HepG2 (cell line): ENCODE measurements around the gene SLC6A6. TPM values are rescaled to one million over a fixed set of nuclear protein-coding genes. Genes with fewer than 3 reads are reported as not detected.

Experiments
- ARHGAP35 ChIP-seq: sonication (generic); formaldehyde crosslinking; IDR thresholded peaks from 2 replicates; pipeline ENCODE4 v1.9.0; 2022; ENCODE audit warnings: mild to moderate bottlenecking, inconsistent platforms, moderate library complexity, missing genetic modification reagents, borderline replicate concordance
- ATF6 ChIP-seq: sonication (generic); formaldehyde crosslinking; conservative IDR thresholded peaks from 2 replicates; pipeline ENCODE4 v1.4.0; 2020; ENCODE audit warnings: missing genetic modification reagents
- CBX2 ChIP-seq, 2 experiments: fragments of 200-600 bp in 1 of 2; sonication (generic); formaldehyde crosslinking in 1 of 2; IDR thresholded peaks; 2 replicates each; pipeline versions ENCODE4 v1.7.0 to v1.8.1; 2018 to 2022; ENCODE audit warnings: low read depth in 2 of 2, low read length in 1 of 2, mild to moderate bottlenecking in 1 of 2, missing genetic modification reagents in 1 of 2
- CBX5 ChIP-seq: sonication (generic); formaldehyde crosslinking; IDR thresholded peaks from 2 replicates; pipeline ENCODE4 v1.4.0; 2020; ENCODE audit warnings: missing genetic modification reagents, borderline replicate concordance
- CREB1 ChIP-seq, 2 experiments: fragments of 450-650 bp in 1 of 2; IDR thresholded peaks; 2 replicates each; pipeline ENCODE4 v1.6.1; 2016 to 2017; ENCODE audit warnings: control low read depth in 1 of 2, mild to moderate bottlenecking in 1 of 2, missing compliant biosample characterization in 1 of 2, missing genetic modification characterization in 1 of 2
- ETV6 ChIP-seq: sonication (generic); formaldehyde crosslinking; conservative IDR thresholded peaks from 2 replicates; pipeline ENCODE4 v1.4.0; 2020; ENCODE audit warnings: missing genetic modification reagents
- GZF1 ChIP-seq: sonication (generic); formaldehyde crosslinking; IDR thresholded peaks from 2 replicates; pipeline ENCODE4 v1.5.1; 2020; ENCODE audit warnings: mild to moderate bottlenecking, missing genetic modification reagents
- MIXL1 ChIP-seq: IDR thresholded peaks from 2 replicates; pipeline ENCODE4 v1.6.1; 2016
- MTF1 ChIP-seq: sonication (generic); formaldehyde crosslinking; IDR thresholded peaks from 2 replicates; pipeline ENCODE4 v1.5.0; 2020; ENCODE audit warnings: missing genetic modification reagents
- MXD3 ChIP-seq: IDR thresholded peaks from 2 replicates; pipeline ENCODE4 v1.6.1; 2016; ENCODE audit warnings: mild to moderate bottlenecking, missing biosample characterization, missing genetic modification reagents
- SMAD9 ChIP-seq: sonication (generic); formaldehyde crosslinking; IDR thresholded peaks from 2 replicates; pipeline ENCODE4 v1.5.1; 2020; ENCODE audit warnings: mild to moderate bottlenecking, missing genetic modification reagents
- SRSF9 ChIP-seq: fragments of 200-400 bp; formaldehyde crosslinking; IDR thresholded peaks from 2 replicates; pipeline ENCODE4 v1.6.1; 2018; ENCODE audit warnings: borderline replicate concordance, mild to moderate bottlenecking, low read depth, low read length; ENCODE audit not compliant: insufficient read depth, poor library complexity, severe bottlenecking
- TFE3 ChIP-seq: IDR thresholded peaks from 2 replicates; pipeline ENCODE4 v1.6.1; 2016
- WIZ ChIP-seq: sonication (generic); formaldehyde crosslinking; IDR thresholded peaks from 2 replicates; pipeline ENCODE4 v1.5.1; 2020; ENCODE audit warnings: mild to moderate bottlenecking, missing genetic modification reagents
- ZFX ChIP-seq: sonication (generic); formaldehyde crosslinking; IDR thresholded peaks from 2 replicates; pipeline ENCODE4 v1.4.0; 2020; ENCODE audit warnings: mild to moderate bottlenecking, low read depth, missing genetic modification reagents, moderate library complexity
- ZHX1 ChIP-seq: sonication (generic); formaldehyde crosslinking; IDR thresholded peaks from 2 replicates; pipeline ENCODE4 v1.8.1; 2022; ENCODE audit warnings: low read depth, mild to moderate bottlenecking, missing genetic modification reagents
- ZIK1 ChIP-seq: sonication (generic); formaldehyde crosslinking; IDR thresholded peaks from 2 replicates; pipeline ENCODE4 v1.5.0; 2020; ENCODE audit warnings: mild to moderate bottlenecking, low read depth, missing genetic modification reagents, borderline replicate concordance
- ZNF10 ChIP-seq: sonication (generic); formaldehyde crosslinking; IDR thresholded peaks from 2 replicates; pipeline ENCODE4 v1.4.0; 2020; ENCODE audit warnings: mild to moderate bottlenecking, low read depth, missing genetic modification reagents, borderline replicate concordance
- ZNF326 ChIP-seq: sonication (generic); formaldehyde crosslinking; IDR thresholded peaks from 2 replicates; pipeline ENCODE4 v1.4.0; 2020; ENCODE audit warnings: missing genetic modification reagents, borderline replicate concordance
- ZNF543 ChIP-seq: sonication (generic); formaldehyde crosslinking; IDR thresholded peaks from 2 replicates; pipeline ENCODE4 v1.4.0; 2020; ENCODE audit warnings: mild to moderate bottlenecking, missing genetic modification reagents
- polyA plus RNA-seq, 8 experiments: library from polyadenylated mRNA; depleted of rRNA in 3 of 8; stranded (reverse) in 7 of 8; unstranded in 1 of 8; fragments of >200 nt; fragmentation: Illumina TruSeq in 4 of 8; extraction: Trizol in 4 of 8; gene quantifications; 2 replicates each; pipeline versions ENCODE4 v1.2.1 to v1.2.3, GENCODE V29; 2011 to 2016; ENCODE audit warnings: low read depth in 4 of 8, missing spikeins in 1 of 8, mixed read lengths in 1 of 8; ENCODE audit not compliant: insufficient read depth in 1 of 8
- total RNA-seq, 5 experiments: library from RNA; depleted of rRNA; stranded (reverse); fragments of >200 nt; fragmentation: Illumina TruSeq; extraction: Trizol; gene quantifications; 2 replicates each; pipeline ENCODE4 v1.2.3, GENCODE V29; 2016; ENCODE audit warnings: low read depth in 1 of 5
- TF ChIP-seq, protein P1 (sequence below): IDR thresholded peaks from 2 replicates; pipeline ENCODE4 v1.6.1; 2016; ENCODE audit warnings: mild to moderate bottlenecking

The SLC6A6 gene
- total and polyA plus RNA-seq, 2 of the 13 experiments (the other 11 are each of a cell fraction or from before 2014, with no cell fraction given): 14.1 to 20.7 TPM

DNA sequence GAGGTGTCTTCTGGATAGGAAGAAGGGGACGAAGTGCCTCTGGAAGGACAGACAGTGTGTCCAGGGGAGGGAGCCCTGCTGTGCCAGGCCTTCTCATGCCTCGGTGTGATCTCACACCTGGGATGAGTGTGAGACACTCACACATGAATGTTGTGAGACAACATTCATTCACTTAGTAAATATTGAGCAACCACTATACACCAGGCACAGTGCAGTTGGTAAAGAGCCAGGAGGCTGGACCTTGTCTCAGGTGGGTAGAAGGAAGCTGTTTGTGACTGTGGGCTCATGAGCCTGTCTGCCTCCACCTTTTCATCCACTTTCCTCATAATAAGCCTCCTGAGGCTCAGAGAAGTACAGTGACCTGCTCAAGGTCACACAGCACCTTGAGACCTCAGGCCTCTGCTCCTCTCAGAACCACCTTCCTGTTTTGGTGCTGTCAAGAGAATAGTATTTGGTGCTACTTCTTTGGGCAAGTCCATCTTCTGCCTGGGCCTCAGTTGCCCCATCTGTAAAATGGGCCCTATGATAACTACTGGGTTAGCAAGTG lies 20.9 kb downstream of the SLC6A6 start (continued):
- TF ChIP-seq CBX5 (CRISPR knock-in tag) (peak; percentile 54; the same call in 1 of the 2 replicates), ETV6 (CRISPR knock-in tag) (no peak), ZNF10 (CRISPR knock-in tag) (no peak), GZF1 (no peak), ATF6 (CRISPR knock-in tag) (no peak), ZNF326 (no peak), ZIK1 (CRISPR knock-in tag) (no peak), MTF1 (CRISPR knock-in tag) (no peak), CREB1 (IDR thresholded peaks at IDR 0.05) (no peak), CREB1 (CRISPR knock-in tag; IDR thresholded peaks at IDR 0.05) (no peak), ARHGAP35 (CRISPR knock-in tag) (no peak), SMAD9 (CRISPR knock-in tag) (no peak), SRSF9 (no peak), ZNF543 (no peak), MIXL1 (CRISPR knock-in tag) (peak; percentile 44; the same call in 1 of the 2 replicates), ZFX (CRISPR knock-in tag) (peak; percentile 53; the same call in 1 of the 2 replicates), CBX2 (IDR thresholded peaks at IDR 0.05; ENCODE audit: low read depth, low read length) (no peak), CBX2 (CRISPR knock-in tag; IDR thresholded peaks at IDR 0.05; ENCODE audit: low read depth) (no peak), TFE3 (CRISPR knock-in tag) (0 out of 2 replicates have a peak, but pooled peaks have one; percentile 42), MXD3 (no peak), WIZ (no peak), ZHX1 (CRISPR knock-in tag) (no peak)
- TF ChIP-seq, protein P1, sequence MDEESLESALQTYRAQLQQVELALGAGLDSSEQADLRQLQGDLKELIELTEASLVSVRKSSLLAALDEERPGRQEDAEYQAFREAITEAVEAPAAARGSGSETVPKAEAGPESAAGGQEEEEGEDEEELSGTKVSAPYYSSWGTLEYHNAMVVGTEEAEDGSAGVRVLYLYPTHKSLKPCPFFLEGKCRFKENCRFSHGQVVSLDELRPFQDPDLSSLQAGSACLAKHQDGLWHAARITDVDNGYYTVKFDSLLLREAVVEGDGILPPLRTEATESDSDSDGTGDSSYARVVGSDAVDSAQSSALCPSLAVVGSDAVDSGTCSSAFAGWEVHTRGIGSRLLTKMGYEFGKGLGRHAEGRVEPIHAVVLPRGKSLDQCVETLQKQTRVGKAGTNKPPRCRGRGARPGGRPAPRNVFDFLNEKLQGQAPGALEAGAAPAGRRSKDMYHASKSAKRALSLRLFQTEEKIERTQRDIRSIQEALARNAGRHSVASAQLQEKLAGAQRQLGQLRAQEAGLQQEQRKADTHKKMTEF (CRISPR knock-in tag): peak; percentile 77
